K562 (cell line): ENCODE results near the gene SORCS2. TPM values are rescaled to one million over a fixed set of nuclear protein-coding genes. Genes with fewer than 3 reads are reported as not detected.

ENCODE experiments used
- ATAC-seq: fragments of 200-7000 bp; cut with Tn5 transposase; 3 replicates; pipeline ENCODE4 v1.9.1; 2020; ENCODE audit warnings: moderate library complexity
- BruUV-seq: library from RNA; stranded (reverse); fragments of 400-500 nt; replicated peaks from 2 replicates; lab custom pipeline; 2021; lab: Mats Ljungman, UMichigan
- CTCF ChIA-PET: fragments of 300-600 bp; formaldehyde crosslinking; extraction: SDS; loops from one replicate; lab custom pipeline; 2021; ENCODE audit warnings: low intra/inter-chr PET ratio; lab: Yijun Ruan, JAX
- POLR2A ChIA-PET: fragments of 300-600, 350-650 bp; sonication (Branson Sonifier 250); formaldehyde crosslinking; extraction: SDS; loops from one replicate; lab custom pipeline; 2021; ENCODE audit warnings: antibody characterized with exemption, inconsistent platforms; lab: Yijun Ruan, JAX
- DNase-seq, 4 experiments: peaks; one replicate each; pipeline versions ENCODE4 v3.0.0 to v3.0.0-alpha.2; 2011 to 2018; ENCODE audit warnings: low spot score in 3 of 4, mixed read lengths in 3 of 4; ENCODE audit errors: extremely low read depth in 1 of 4
- FAIRE-seq: peaks from 2 replicates; lab custom pipeline; 2011; peaks lifted over from hg19 to GRCh38; lab: Jason Lieb, UNC
- H2AFZ ChIP-seq: 2 replicates; pipeline ENCODE4 v1.6.0; 2011; ENCODE audit warnings: low read depth, low read length, control low read depth, inconsistent platforms
- H3K27ac ChIP-seq: fragments of 200-600 bp; 3 replicates; pipeline ENCODE4 v1.8.0; 2011; ENCODE audit warnings: low read depth, mild to moderate bottlenecking, control low read depth, inconsistent platforms, low read length, moderate library complexity, mixed read lengths; ENCODE audit errors: extremely low read depth
- H3K27me3 ChIP-seq, 2 experiments: fragments of 300-600 bp in 1 of 2; 2 replicates in 1 of 2; 3 replicates in 1 of 2; pipeline versions ENCODE4 v1.6.0 to v1.8.0; 2011; ENCODE audit warnings: inconsistent platforms in 2 of 2, low read length in 2 of 2, mild to moderate bottlenecking in 1 of 2, mixed read lengths in 1 of 2, moderate library complexity in 1 of 2; ENCODE audit not compliant: control insufficient read depth in 2 of 2, insufficient read depth in 2 of 2
- H3K36me3 ChIP-seq: fragments of 300-600 bp; 3 replicates; pipeline ENCODE4 v1.8.0; 2011; ENCODE audit warnings: mild to moderate bottlenecking, low read length, inconsistent platforms; ENCODE audit not compliant: control insufficient read depth, insufficient read depth
- H3K4me1 ChIP-seq, 2 experiments: fragments of 200-600 bp in 1 of 2; replicated peaks in 1 of 2; 2 replicates in 1 of 2; 3 replicates in 1 of 2; pipeline versions ENCODE4 v1.5.1 to v1.8.0; 2011; ENCODE audit warnings: inconsistent platforms in 2 of 2, low read length in 2 of 2, mild to moderate bottlenecking in 1 of 2, mixed read lengths in 1 of 2, moderate library complexity in 1 of 2; ENCODE audit not compliant: control insufficient read depth in 2 of 2, insufficient read depth in 2 of 2
- H3K4me2 ChIP-seq: 2 replicates; pipeline ENCODE4 v1.6.1; 2011; ENCODE audit warnings: low read length, control low read depth, inconsistent platforms, mixed read lengths; ENCODE audit not compliant: insufficient read depth
- H3K4me3 ChIP-seq: fragments of 200-600 bp; sonication (generic), shearing (Covaris generic); 2 replicates; pipeline ENCODE4 v1.5.1; 2016; ENCODE audit warnings: control low read depth, inconsistent platforms
- H3K79me2 ChIP-seq: fragments of 200-600 bp; 3 replicates; pipeline ENCODE4 v1.8.0; 2011; ENCODE audit warnings: low read length, inconsistent platforms; ENCODE audit not compliant: control insufficient read depth, insufficient read depth
- H3K9ac ChIP-seq, 2 experiments: 2 replicates each; pipeline versions ENCODE4 v1.6.0 to v1.6.1; 2011; ENCODE audit warnings: low read depth in 2 of 2, low read length in 2 of 2, control low read depth in 1 of 2, inconsistent platforms in 1 of 2, mild to moderate bottlenecking in 1 of 2, mixed read lengths in 1 of 2; ENCODE audit not compliant: insufficient read depth in 1 of 2
- H3K9me1 ChIP-seq: one replicate; pipeline ENCODE4 v1.6.0; 2011; ENCODE audit warnings: inconsistent platforms, mild to moderate bottlenecking, low read length, moderate library complexity; ENCODE audit not compliant: control insufficient read depth, insufficient read depth
- H3K9me3 ChIP-seq: replicated peaks from 2 replicates; pipeline ENCODE4 v1.5.1; 2011; ENCODE audit warnings: low read depth, low read length, inconsistent platforms; ENCODE audit not compliant: control insufficient read depth, insufficient read depth
- H4K20me1 ChIP-seq: replicated peaks from 2 replicates; pipeline ENCODE4 v1.6.1; 2011; ENCODE audit warnings: low read length, inconsistent platforms, mixed read lengths; ENCODE audit not compliant: control insufficient read depth, insufficient read depth
- JUND ChIP-seq, 2 experiments: IDR thresholded peaks; 2 replicates in 1 of 2; 3 replicates in 1 of 2; pipeline ENCODE4 v1.6.1; 2011; ENCODE audit warnings: borderline replicate concordance in 2 of 2, low read depth in 2 of 2, low read length in 2 of 2, improper control_type of control experiment in 1 of 2, missing biosample characterization in 1 of 2, missing genetic modification characterization in 1 of 2, missing genetic modification reagents in 1 of 2
- ZC3H4 ChIP-seq: sonication (generic); formaldehyde crosslinking; IDR thresholded peaks from 2 replicates; pipeline ENCODE4 v1.9.0; 2021; ENCODE audit warnings: missing genetic modification reagents, borderline replicate concordance
- ZNF830 ChIP-seq: fragments of 250-450 bp; sonication (Bioruptor Pico); IDR thresholded peaks from 2 replicates; pipeline ENCODE4 v1.5.0; 2021; ENCODE audit warnings: mild to moderate bottlenecking
- WGBS: fragments of 100-300 bp; shearing (Covaris generic); methylation state at CpG from one replicate; pipeline ENCODE4 v1.1.6; 2016; ENCODE audit warnings: low coverage, mixed read lengths; ENCODE audit not compliant: insufficient coverage; ENCODE audit errors: missing lambda C conversion rate; 5-methylcytosine and 5-hydroxymethylcytosine counted together
- in situ Hi-C: fragments of 300-500 bp; cut with MboI; formaldehyde crosslinking; loops from 4 replicates; pipeline ENCODE4 v1.15.0; 2018; ENCODE audit warnings: inconsistent platforms, mixed read lengths
- intact Hi-C: fragments of 100-400 bp; cut with micrococcal nuclease; formaldehyde crosslinking; loops from 2 replicates; pipeline ENCODE4 v1.14.2; 2022
- polyA plus RNA-seq, 8 experiments: library from polyadenylated mRNA; depleted of rRNA in 4 of 8; stranded (reverse) in 5 of 8; unstranded in 3 of 8; fragments of >200 nt; fragmentation: Nextera tagmentation in 2 of 8; fragmentation: Illumina TruSeq in 1 of 8; extraction: Ambion mirVana in 2 of 8; extraction: Trizol in 1 of 8; gene quantifications; 2 replicates each; pipeline versions ENCODE4 v1.2.1 to v1.2.3, GENCODE V29; 2011 to 2014; ENCODE audit warnings: inconsistent platforms in 1 of 8, missing spikeins in 1 of 8
- total RNA-seq, 7 experiments: library from RNA; depleted of rRNA in 6 of 7; stranded (reverse); fragments of >200 nt in 6 of 7; fragmentation: Illumina TruSeq in 2 of 7; extraction: Trizol in 2 of 7; gene quantifications; 2 replicates each; pipeline versions ENCODE4 v1.2.1 to v1.2.3, GENCODE V29; 2011 to 2021; ENCODE audit warnings: low replicate concordance in 1 of 7
- TF ChIP-seq, protein P1 (sequence below): sonication (generic); formaldehyde crosslinking; IDR thresholded peaks from 2 replicates; pipeline ENCODE4 v1.8.0; 2022; ENCODE audit warnings: mild to moderate bottlenecking, missing genetic modification reagents

The SORCS2 gene
- total and polyA plus RNA-seq, 9 of the 15 experiments (the other 6 are each of a cell fraction or from before 2014, with no cell fraction given), result not detected

DNA sequence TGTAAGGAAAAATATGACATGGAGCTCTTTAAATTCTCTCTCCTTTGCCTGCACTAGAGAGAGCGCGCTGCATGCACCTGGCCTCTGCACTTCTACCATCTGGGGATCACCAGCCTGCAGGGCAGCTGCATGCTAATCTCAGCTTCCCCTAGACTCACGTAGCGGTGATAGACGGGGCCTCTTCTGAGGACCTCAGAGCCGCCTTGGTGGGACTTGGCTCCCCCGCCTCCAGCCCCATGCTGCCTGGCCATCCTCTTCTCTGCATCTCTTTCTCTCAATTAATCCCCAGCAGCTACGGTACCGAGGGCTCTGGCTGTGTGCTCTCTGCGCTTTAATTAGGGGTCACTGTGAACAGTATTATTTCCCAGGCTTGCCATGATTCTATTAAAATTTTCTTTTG lies 295.2 kb downstream of the SORCS2 start (continued):
- TF ChIP-seq, protein P1, sequence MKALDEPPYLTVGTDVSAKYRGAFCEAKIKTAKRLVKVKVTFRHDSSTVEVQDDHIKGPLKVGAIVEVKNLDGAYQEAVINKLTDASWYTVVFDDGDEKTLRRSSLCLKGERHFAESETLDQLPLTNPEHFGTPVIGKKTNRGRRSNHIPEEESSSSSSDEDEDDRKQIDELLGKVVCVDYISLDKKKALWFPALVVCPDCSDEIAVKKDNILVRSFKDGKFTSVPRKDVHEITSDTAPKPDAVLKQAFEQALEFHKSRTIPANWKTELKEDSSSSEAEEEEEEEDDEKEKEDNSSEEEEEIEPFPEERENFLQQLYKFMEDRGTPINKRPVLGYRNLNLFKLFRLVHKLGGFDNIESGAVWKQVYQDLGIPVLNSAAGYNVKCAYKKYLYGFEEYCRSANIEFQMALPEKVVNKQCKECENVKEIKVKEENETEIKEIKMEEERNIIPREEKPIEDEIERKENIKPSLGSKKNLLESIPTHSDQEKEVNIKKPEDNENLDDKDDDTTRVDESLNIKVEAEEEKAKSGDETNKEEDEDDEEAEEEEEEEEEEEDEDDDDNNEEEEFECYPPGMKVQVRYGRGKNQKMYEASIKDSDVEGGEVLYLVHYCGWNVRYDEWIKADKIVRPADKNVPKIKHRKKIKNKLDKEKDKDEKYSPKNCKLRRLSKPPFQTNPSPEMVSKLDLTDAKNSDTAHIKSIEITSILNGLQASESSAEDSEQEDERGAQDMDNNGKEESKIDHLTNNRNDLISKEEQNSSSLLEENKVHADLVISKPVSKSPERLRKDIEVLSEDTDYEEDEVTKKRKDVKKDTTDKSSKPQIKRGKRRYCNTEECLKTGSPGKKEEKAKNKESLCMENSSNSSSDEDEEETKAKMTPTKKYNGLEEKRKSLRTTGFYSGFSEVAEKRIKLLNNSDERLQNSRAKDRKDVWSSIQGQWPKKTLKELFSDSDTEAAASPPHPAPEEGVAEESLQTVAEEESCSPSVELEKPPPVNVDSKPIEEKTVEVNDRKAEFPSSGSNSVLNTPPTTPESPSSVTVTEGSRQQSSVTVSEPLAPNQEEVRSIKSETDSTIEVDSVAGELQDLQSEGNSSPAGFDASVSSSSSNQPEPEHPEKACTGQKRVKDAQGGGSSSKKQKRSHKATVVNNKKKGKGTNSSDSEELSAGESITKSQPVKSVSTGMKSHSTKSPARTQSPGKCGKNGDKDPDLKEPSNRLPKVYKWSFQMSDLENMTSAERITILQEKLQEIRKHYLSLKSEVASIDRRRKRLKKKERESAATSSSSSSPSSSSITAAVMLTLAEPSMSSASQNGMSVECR (CRISPR knock-in tag), result no peak

DNA sequence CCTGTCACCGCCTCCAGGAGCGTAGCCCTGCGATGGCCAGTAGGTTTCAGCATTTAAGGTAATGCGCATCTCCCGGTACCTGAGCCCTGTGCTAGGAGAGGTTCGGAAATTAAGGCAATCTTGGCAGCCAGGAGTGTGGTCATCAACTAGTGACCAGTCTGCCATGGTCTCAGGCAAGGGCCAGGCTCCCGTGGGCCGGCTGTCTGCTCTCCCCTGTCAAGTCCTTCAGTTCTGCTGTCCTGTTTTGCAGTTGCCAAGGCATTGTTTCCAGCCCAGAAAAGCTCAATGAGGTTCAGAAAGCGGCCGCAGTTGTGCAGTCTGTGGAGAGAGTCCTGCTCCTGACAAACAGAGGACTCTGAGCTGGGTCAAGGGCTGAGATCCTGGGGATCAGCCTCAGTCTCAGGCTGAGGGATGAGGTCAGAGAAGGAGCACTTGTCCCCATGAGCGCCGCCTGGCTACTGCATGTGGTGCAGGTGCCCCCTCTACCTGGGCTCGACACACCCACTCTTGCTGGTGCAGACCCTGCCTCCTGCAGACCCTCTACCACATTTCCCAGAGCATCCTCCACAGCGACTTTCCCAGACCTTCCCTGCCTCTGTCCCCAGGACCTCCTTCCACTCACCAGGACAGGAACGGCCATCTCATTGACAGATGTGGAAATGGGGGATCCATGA lies 295.8 kb downstream of the SORCS2 start:
- H3K9me3 ChIP-seq, result no peaks in the 10 kb centered on the region
- H3K9me1 ChIP-seq, result no peaks in the 10 kb centered on the region
- ChIA-PET CTCF (no interaction called here), POLR2A (no interaction called here)
- no peak for FAIRE-seq
- H3K79me2 ChIP-seq, result no peaks in the 10 kb centered on the region
- intact Hi-C loops, result no loop called here
- no peak overlapping the region for H3K27ac ChIP-seq
- DNase-seq, result no peak
- H3K9ac ChIP-seq, result no peak overlapping the region
- TF ChIP-seq ZNF830 (CRISPR knock-in tag), result no peak
- TF ChIP-seq ZC3H4, result no peak
- no peak for TF ChIP-seq JUND (IDR thresholded peaks at IDR 0.05; ENCODE audit: borderline replicate concordance, low read depth, low read length)
- TF ChIP-seq JUND (tag; IDR thresholded peaks at IDR 0.05; ENCODE audit: borderline replicate concordance, low read depth, low read length), result no peak
- ATAC-seq, result no peak
- 2% methylated on average over 15 of the region's 15 CpGs for WGBS
- H4K20me1 ChIP-seq, result 0 out of 2 replicates have a peak, but pooled peaks cover 6% of the 10 kb centered on the region
- no peak overlapping the region for H2AFZ ChIP-seq
- no peak overlapping the region for H3K4me3 ChIP-seq
- H3K4me1 ChIP-seq, result no peaks in the 10 kb centered on the region
- H3K4me2 ChIP-seq, result no peak overlapping the region
- no TSS peak for BruUV-seq
- in situ Hi-C loops, result no loop called here
- H3K27me3 ChIP-seq, result peaks cover 16 to 71% of the 10 kb centered on the region in 2 experiments; a peak in 3 of 5 replicates
- no peaks in the 10 kb centered on the region for H3K36me3 ChIP-seq
